Right hindlimb (tissue), 1 donor: ENCODE data around the gene ZNF236.
"Not testable (repeated sequence)": the region's sequence is repeated elsewhere in the genome, so short reads cannot be mapped to it uniquely, and the experiment has no call there.

Experiments
- DNase-seq: peaks from one replicate; pipeline ENCODE4 v3.0.0-alpha.2; 2018

The ZNF236 gene

GRCh38 chr18:76914314-76914713, 92.0 kb downstream of the ZNF236 start:
- no peak for DNase-seq

GRCh38 chr18:76914796-76915195, 92.4 kb downstream of the ZNF236 start:
- no peak for DNase-seq

- no peak for DNase-seq
Measured at GRCh38 chr18:76915456-76915855, 93.1 kb downstream of the ZNF236 start.

- DNase-seq, result no peak
Measured at GRCh38 chr18:76920974-76921373, 98.6 kb downstream of the ZNF236 start.

- peak; percentile 52 for DNase-seq
Measured at GRCh38 chr18:76922107-76922506, 99.8 kb downstream of the ZNF236 start.

- DNase-seq, result no peak
Measured at GRCh38 chr18:76923485-76924085, 101.2 kb downstream of the ZNF236 start.

GRCh38 chr18:76925501-76925900, 103.1 kb downstream of the ZNF236 start:
- DNase-seq, result no peak

- no peak for DNase-seq
Measured at GRCh38 chr18:76927223-76927725, 104.9 kb downstream of the ZNF236 start.

- no peak for DNase-seq
Measured at GRCh38 chr18:76928179-76928868, 106.0 kb downstream of the ZNF236 start.

GRCh38 chr18:76931171-76931570, 108.8 kb downstream of the ZNF236 start:
- DNase-seq, result no peak

- peak; percentile 57 for DNase-seq
Measured at GRCh38 chr18:76932026-76932819, 109.9 kb downstream of the ZNF236 start.

- DNase-seq, result no peak
Measured at GRCh38 chr18:76935722-76936337, 113.5 kb downstream of the ZNF236 start.

- DNase-seq, result no peak
Measured at GRCh38 chr18:76936877-76937276, 114.5 kb downstream of the ZNF236 start.

GRCh38 chr18:76937597-76937996, 115.2 kb downstream of the ZNF236 start:
- DNase-seq, result no peak

GRCh38 chr18:76938619-76939018, 116.3 kb downstream of the ZNF236 start:
- no peak for DNase-seq

GRCh38 chr18:76941284-76941683, 118.9 kb downstream of the ZNF236 start:
- DNase-seq, result no peak

GRCh38 chr18:76943542-76944339, 121.4 kb downstream of the ZNF236 start:
- peak; percentile 53 for DNase-seq

GRCh38 chr18:76944346-76944745, 122.0 kb downstream of the ZNF236 start:
- DNase-seq, result not testable (repeated sequence)

GRCh38 chr18:76948345-76948744, 126.0 kb downstream of the ZNF236 start:
- DNase-seq, result no peak

- no peak for DNase-seq
Measured at GRCh38 chr18:76951456-76952247, 129.3 kb downstream of the ZNF236 start.

GRCh38 chr18:76952747-76953146, 130.4 kb downstream of the ZNF236 start:
- no peak for DNase-seq

GRCh38 chr18:76953156-76953555, 130.8 kb downstream of the ZNF236 start:
- DNase-seq, result no peak
